Measurements from ENCODE around the gene TRIM29. TPM values are rescaled to one million over a fixed set of nuclear protein-coding genes. Genes with fewer than 3 reads are reported as not detected.
A peak's percentile ranks its signal among the peaks of the same experiment; 100 is the strongest.

The TRIM29 gene
- total and polyA plus RNA-seq, 10 of the 15 experiments (the other 5 are each of a cell fraction or from before 2014, with no cell fraction given), result 0.08 to 0.67 (median 0.26) TPM; not detected in 5

DNA sequence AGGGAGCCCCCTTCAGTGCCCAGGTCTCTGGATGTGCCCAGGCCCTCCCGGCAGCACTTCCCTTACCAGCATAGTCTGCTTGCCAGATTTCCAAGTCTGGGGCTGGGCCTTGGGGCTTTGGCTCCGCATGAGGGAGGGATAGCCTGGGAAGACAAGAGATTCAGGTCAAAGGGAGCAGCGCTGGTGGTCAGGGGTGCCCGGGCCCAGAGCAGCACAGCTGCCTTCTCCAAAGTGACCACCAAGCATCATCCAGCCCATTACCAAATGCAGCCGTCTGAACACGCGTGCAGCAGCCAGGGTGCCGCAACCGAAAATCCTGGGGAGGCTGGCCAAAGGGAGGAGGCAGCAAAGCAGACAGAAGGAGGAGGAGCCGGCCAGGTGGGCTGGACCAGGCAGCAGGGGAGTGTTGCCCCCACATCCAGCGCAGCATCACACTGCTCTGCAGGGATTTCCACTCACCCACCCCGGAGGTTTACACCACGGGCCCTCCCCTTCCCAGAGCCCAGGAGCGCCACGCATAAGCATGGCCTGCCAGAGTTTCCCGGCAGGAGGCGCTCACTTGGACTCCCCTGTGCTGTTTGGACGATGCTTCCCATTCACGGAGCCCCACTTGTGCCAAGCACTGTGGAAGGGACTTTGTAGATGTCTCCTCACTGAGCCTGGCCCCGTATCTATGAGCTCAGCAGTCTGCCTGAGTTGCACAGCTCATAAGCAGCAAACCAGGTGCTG is 22.5 kb downstream of the TRIM29 start (continued):
- TF ChIP-seq SIX5 (IDR thresholded peaks at IDR 0.05; ENCODE audit: low read depth, low read length, severe bottlenecking) (no peak), NR2C2 (IDR thresholded peaks at IDR 0.05; ENCODE audit: borderline replicate concordance, control insufficient read depth, insufficient read length, low read depth) (no peak), POLR2A (IDR thresholded peaks at IDR 0.05; ENCODE audit: low read depth, low read length) (no peak), PAX8 (IDR thresholded peaks at IDR 0.05) (no peak), MTA3 (IDR thresholded peaks at IDR 0.05; ENCODE audit: borderline replicate concordance, low read length) (no peak), RB1 (IDR thresholded peaks at IDR 0.05; ENCODE audit: borderline replicate concordance) (no peak)
- TF ChIP-seq, protein P1, sequence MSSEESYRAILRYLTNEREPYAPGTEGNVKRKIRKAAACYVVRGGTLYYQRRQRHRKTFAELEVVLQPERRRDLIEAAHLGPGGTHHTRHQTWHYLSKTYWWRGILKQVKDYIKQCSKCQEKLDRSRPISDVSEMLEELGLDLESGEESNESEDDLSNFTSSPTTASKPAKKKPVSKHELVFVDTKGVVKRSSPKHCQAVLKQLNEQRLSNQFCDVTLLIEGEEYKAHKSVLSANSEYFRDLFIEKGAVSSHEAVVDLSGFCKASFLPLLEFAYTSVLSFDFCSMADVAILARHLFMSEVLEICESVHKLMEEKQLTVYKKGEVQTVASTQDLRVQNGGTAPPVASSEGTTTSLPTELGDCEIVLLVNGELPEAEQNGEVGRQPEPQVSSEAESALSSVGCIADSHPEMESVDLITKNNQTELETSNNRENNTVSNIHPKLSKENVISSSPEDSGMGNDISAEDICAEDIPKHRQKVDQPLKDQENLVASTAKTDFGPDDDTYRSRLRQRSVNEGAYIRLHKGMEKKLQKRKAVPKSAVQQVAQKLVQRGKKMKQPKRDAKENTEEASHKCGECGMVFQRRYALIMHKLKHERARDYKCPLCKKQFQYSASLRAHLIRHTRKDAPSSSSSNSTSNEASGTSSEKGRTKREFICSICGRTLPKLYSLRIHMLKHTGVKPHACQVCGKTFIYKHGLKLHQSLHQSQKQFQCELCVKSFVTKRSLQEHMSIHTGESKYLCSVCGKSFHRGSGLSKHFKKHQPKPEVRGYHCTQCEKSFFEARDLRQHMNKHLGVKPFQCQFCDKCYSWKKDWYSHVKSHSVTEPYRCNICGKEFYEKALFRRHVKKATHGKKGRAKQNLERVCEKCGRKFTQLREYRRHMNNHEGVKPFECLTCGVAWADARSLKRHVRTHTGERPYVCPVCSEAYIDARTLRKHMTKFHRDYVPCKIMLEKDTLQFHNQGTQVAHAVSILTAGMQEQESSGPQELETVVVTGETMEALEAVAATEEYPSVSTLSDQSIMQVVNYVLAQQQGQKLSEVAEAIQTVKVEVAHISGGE (CRISPR knock-in tag; IDR thresholded peaks at IDR 0.05), result no peak

- DNase-seq (ENCODE audit: low read depth, low spot score), result no peak
- H3K4me1 ChIP-seq (ENCODE audit: control insufficient read depth, insufficient read depth, low read length), result no peaks in the 10 kb centered on the region
- FAIRE-seq, result no peak
- ChIA-PET SMC1A (ENCODE audit: uncharacterized antibody, unreplicated experiment) (no interaction called here), RAD21 (ENCODE audit: unreplicated experiment) (no interaction called here), POLR2A (no interaction called here), CTCF (interaction anchor here (0.7 to 1.4 kb wide), 2 partner anchors 101 to 756 kb away, joined by 3 to 4 read pairs; no protein-coding TSS in a partner anchor)
- H2AFZ ChIP-seq (ENCODE audit: control insufficient read depth, low read depth, low read length), result no peak overlapping the region
- peaks cover 5 to 11% of the 10 kb centered on the region in 2 experiments for H3K27me3 ChIP-seq (replicated peaks in 1 of 2; ENCODE audit: control insufficient read depth in 2 of 2, insufficient read depth in 2 of 2, low read length in 1 of 2)
- intact Hi-C loops (cut with micrococcal nuclease; ENCODE audit: unreplicated experiment) (no loop called here), in situ Hi-C loops (cut with MboI) (no loop called here)
- H3K9ac ChIP-seq (ENCODE audit: control insufficient read depth, insufficient read depth, low read length), result no peak overlapping the region
- BruUV-seq (replicated peaks), result no TSS peak
- H3K4me3 ChIP-seq, result no peak overlapping the region
- no peak overlapping the region for H3K4me2 ChIP-seq (ENCODE audit: control insufficient read depth, insufficient read depth)
- H3K79me2 ChIP-seq (ENCODE audit: control insufficient read depth, insufficient read depth, low read length), result no peaks in the 10 kb centered on the region
- TF ChIP-seq, protein P2, sequence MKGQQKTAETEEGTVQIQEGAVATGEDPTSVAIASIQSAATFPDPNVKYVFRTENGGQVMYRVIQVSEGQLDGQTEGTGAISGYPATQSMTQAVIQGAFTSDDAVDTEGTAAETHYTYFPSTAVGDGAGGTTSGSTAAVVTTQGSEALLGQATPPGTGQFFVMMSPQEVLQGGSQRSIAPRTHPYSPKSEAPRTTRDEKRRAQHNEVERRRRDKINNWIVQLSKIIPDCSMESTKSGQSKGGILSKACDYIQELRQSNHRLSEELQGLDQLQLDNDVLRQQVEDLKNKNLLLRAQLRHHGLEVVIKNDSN (IDR thresholded peaks at IDR 0.05; ENCODE audit: borderline replicate concordance, extremely low read length, insufficient read depth, low read depth, low read length), result no peak
- 0 out of 6 replicates have a peak, but pooled peaks of 1 of the 3 experiments have one; percentile 16 for TF ChIP-seq CTCF (IDR thresholded peaks at IDR 0.05 in 2 of 3, conservative IDR thresholded peaks at IDR 0.05 in 1 of 3; ENCODE audit: control insufficient read depth in 2 of 3, extremely low read depth in 1 of 3, insufficient read depth in 1 of 3, low read depth in 3 of 3, low read length in 3 of 3)
- H4K20me1 ChIP-seq (ENCODE audit: control insufficient read depth, insufficient read depth), result no peaks in the 10 kb centered on the region
- H3K27ac ChIP-seq (ENCODE audit: control insufficient read depth, insufficient read depth), result no peak overlapping the region
- H3K36me3 ChIP-seq (ENCODE audit: control insufficient read depth in 2 of 2, insufficient read depth in 2 of 2, low read length in 1 of 2), result no peaks in the 10 kb centered on the region
- ATAC-seq, result no peak
- WGBS (ENCODE audit: insufficient coverage, insufficient replicate concordance, low lambda C conversion rate, missing lambda C conversion rate), result 32% methylated on average over 15 of the region's 15 CpGs
- H3K9me3 ChIP-seq (replicated peaks; ENCODE audit: control insufficient read depth, insufficient read depth, low read length), result no peaks in the 10 kb centered on the region
These were observed 25.6 kb downstream of the TRIM29 start for GRCh38 chr11:120112174-120112796.
